ENCODE data around the gene CCL2. TPM values are rescaled to one million over a fixed set of nuclear protein-coding genes. Genes with fewer than 3 reads are reported as not detected.

CCL2 gene
- total RNA-seq, 1 donor from 2014 or later, result not detected

Other genes with a start within 250 kb of the CCL2 start
- gene CCL7, start 14.9 kb downstream of the CCL2 start, total RNA-seq, result not detected in 2 replicates
- gene CCL11, start 30.5 kb downstream of the CCL2 start, total RNA-seq, result not detected in 2 replicates
- gene CCL8, start 64.2 kb downstream of the CCL2 start, total RNA-seq, result not detected in 2 replicates
- not detected in 2 replicates for gene CCL13, start 101.2 kb downstream of the CCL2 start, total RNA-seq
- gene CCL1, start 107.9 kb downstream of the CCL2 start, total RNA-seq, result not detected in 2 replicates